ENCODE data around the gene OR10G8. TPM values are rescaled to one million over a fixed set of nuclear protein-coding genes. Genes with fewer than 3 reads are reported as not detected.

OR10G8 gene
- total RNA-seq, 1 donor from 2014 or later: not detected

DNA sequence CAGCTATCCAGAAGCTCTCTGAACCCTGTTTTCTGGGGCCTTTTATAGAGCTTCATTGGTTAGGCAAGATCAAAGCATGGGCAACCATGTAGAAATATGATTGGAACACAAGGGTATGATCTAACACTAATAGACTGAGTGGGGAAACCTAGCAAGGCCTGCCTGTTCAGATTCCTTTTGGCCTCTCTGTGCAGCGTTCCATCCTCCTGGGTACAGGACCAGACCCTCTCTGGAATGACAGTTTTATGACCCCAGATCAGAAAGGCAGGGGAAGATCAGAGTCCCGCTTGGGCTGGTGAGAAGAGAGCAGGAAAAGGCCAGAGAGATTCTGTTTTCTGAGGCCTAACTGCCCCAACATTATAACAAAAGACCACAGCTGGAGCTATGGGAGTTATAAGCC lies 52.0 kb downstream of the OR10G8 start:
- no peak for DNase-seq (ENCODE audit: low spot score)

DNA sequence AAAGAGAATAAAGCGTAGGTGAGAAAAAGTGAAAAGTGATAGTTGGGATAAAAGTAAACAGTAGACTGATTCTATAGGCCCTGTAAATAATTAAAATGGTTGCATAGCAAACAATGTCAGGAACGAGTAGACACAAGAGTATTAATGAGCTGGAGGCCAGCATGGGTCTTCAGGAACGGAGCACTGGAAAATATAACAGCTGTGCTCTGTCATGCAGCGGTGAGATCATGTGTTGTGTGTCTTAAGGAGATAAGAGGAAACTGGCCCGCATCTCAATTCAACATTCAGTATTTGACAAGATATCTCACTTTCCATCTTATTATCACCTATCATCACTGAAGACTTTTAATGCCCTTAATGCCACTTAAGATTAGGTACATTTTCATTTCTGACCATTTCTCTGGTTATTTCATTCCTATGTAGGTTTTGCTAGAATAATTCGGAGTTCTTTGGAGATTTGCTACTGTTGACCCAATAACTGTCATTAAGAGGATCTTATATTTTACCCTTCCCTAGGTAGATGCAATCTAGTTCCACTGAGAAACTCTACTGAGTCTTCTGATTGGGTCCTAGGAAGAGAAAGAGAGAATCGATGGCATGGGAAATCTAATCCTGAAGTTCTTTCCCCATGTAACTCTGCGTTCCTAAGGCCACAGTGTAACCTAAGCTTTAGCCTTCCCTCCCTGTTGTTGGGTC lies 53.2 kb downstream of the OR10G8 start:
- no peak for DNase-seq (ENCODE audit: low spot score)

Other genes starting within 250 kb of the OR10G8 start
- gene OR6M1, start 220.4 kb upstream of the OR10G8 start, total RNA-seq: not detected
- not detected for gene TMEM225, start 141.1 kb upstream of the OR10G8 start, total RNA-seq
- not detected for gene OR8D4, start 124.6 kb upstream of the OR10G8 start, total RNA-seq
- gene OR4D5, start 87.2 kb upstream of the OR10G8 start, total RNA-seq: not detected
- not detected for gene OR6T1, start 83.0 kb upstream of the OR10G8 start, total RNA-seq
- gene OR10S1, start 49.0 kb upstream of the OR10G8 start, total RNA-seq: not detected
- gene OR10G6, start 31.6 kb upstream of the OR10G8 start, total RNA-seq: not detected
- gene OR10G4, start 13.8 kb upstream of the OR10G8 start, total RNA-seq: not detected
- gene OR10G9, start 3.8 kb upstream of the OR10G8 start, total RNA-seq: not detected
- gene OR10G7, start 14.5 kb downstream of the OR10G8 start, total RNA-seq: not detected
- gene VWA5A, start 88.7 kb downstream of the OR10G8 start, total RNA-seq: 46.3 TPM
- not detected for gene OR10D3, start 156.5 kb downstream of the OR10G8 start, total RNA-seq
- gene OR8G1, start 214.3 kb downstream of the OR10G8 start, total RNA-seq: not detected
- not detected for gene OR8G5, start 229.6 kb downstream of the OR10G8 start, total RNA-seq

All from ureter (tissue), 1 donor.